WTC11 (cell line): ENCODE measurements around the gene IPO9.

ENCODE experiments used
- ESRRA ChIP-seq: sonication (generic); formaldehyde crosslinking; IDR thresholded peaks from 2 replicates; pipeline ENCODE4 v1.8.1; 2022; ENCODE audit warnings: mild to moderate bottlenecking, missing genetic modification reagents, borderline replicate concordance
- ETV6 ChIP-seq: sonication (generic); formaldehyde crosslinking; IDR thresholded peaks from 2 replicates; pipeline ENCODE4 v1.8.1; 2022; ENCODE audit warnings: mild to moderate bottlenecking, missing genetic modification reagents
- NR2C2 ChIP-seq: sonication (generic); formaldehyde crosslinking; IDR thresholded peaks from 2 replicates; pipeline ENCODE4 v1.8.0; 2022; ENCODE audit warnings: mild to moderate bottlenecking, missing genetic modification reagents
- RELA ChIP-seq: sonication (generic); formaldehyde crosslinking; IDR thresholded peaks from 2 replicates; pipeline ENCODE4 v1.8.1; 2022; ENCODE audit warnings: missing genetic modification reagents, mild to moderate bottlenecking, borderline replicate concordance
- SMAD3 ChIP-seq: sonication (generic); formaldehyde crosslinking; IDR thresholded peaks from 2 replicates; pipeline ENCODE4 v1.8.0; 2022; ENCODE audit warnings: missing genetic modification reagents, mild to moderate bottlenecking, borderline replicate concordance
- ZNF263 ChIP-seq: sonication (generic); formaldehyde crosslinking; IDR thresholded peaks from 2 replicates; pipeline ENCODE4 v1.8.1; 2022; ENCODE audit warnings: low read depth, mild to moderate bottlenecking, moderate library complexity, missing genetic modification reagents
- ZNF416 ChIP-seq: fragments of 250-450 bp; sonication (Bioruptor Pico); IDR thresholded peaks from 2 replicates; pipeline ENCODE4 v1.9.0; 2021; ENCODE audit warnings: mild to moderate bottlenecking, inconsistent platforms
- TF ChIP-seq, protein P1 (sequence below): sonication (generic); formaldehyde crosslinking; IDR thresholded peaks from 2 replicates; pipeline ENCODE4 v1.8.1; 2023; ENCODE audit warnings: mild to moderate bottlenecking, missing genetic modification reagents, moderate library complexity
- TF ChIP-seq, protein P2 (sequence below): fragments of 200-600 bp; IDR thresholded peaks from 2 replicates; pipeline ENCODE4 v1.8.0; 2022; ENCODE audit warnings: antibody characterized with exemption
- TF ChIP-seq, protein P3 (sequence below): sonication (generic); formaldehyde crosslinking; IDR thresholded peaks from 2 replicates; pipeline ENCODE4 v1.8.0; 2022; ENCODE audit warnings: mild to moderate bottlenecking, missing genetic modification reagents
- TF ChIP-seq, protein P4 (sequence below): fragments of 250-450 bp; sonication (Bioruptor Pico); IDR thresholded peaks from 2 replicates; pipeline ENCODE4 v1.9.0; 2021; ENCODE audit warnings: moderate library complexity, mild to moderate bottlenecking, inconsistent platforms, borderline replicate concordance
- TF ChIP-seq, protein P5 (sequence below): fragments of 250-450 bp; sonication (Bioruptor Pico); conservative IDR thresholded peaks from 2 replicates; pipeline ENCODE4 v1.9.0; 2021; ENCODE audit warnings: mild to moderate bottlenecking
- TF ChIP-seq, protein P6 (sequence below): fragments of 250-450 bp; sonication (Bioruptor Pico); IDR thresholded peaks from 2 replicates; pipeline ENCODE4 v1.9.0; 2021; ENCODE audit warnings: mild to moderate bottlenecking, borderline replicate concordance

DNA sequence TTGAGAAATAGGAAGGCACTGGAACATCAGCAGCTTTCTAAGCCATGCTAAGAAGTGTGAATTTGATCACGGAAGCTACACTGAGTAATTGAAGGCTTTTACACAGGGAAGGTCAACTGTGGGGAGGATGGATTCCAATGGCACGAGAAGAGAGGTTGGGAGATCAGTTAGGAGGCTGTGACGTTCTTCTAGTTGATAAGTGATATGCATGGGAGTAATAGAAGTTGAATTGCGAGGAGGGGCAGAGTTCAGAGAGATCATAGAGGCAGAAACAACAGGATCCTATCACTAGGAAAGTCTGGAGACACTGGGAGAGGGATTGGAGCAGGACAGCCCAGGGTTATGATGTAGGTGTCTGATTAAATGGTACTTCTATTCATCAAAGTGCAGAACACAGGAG lies 101.2 kb downstream of the IPO9 start:
- TF ChIP-seq, protein P1, sequence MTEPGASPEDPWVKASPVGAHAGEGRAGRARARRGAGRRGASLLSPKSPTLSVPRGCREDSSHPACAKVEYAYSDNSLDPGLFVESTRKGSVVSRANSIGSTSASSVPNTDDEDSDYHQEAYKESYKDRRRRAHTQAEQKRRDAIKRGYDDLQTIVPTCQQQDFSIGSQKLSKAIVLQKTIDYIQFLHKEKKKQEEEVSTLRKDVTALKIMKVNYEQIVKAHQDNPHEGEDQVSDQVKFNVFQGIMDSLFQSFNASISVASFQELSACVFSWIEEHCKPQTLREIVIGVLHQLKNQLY (CRISPR knock-in tag): no peak
- TF ChIP-seq ETV6 (CRISPR knock-in tag): no peak
- TF ChIP-seq ZNF416: no peak
- TF ChIP-seq, protein P2, sequence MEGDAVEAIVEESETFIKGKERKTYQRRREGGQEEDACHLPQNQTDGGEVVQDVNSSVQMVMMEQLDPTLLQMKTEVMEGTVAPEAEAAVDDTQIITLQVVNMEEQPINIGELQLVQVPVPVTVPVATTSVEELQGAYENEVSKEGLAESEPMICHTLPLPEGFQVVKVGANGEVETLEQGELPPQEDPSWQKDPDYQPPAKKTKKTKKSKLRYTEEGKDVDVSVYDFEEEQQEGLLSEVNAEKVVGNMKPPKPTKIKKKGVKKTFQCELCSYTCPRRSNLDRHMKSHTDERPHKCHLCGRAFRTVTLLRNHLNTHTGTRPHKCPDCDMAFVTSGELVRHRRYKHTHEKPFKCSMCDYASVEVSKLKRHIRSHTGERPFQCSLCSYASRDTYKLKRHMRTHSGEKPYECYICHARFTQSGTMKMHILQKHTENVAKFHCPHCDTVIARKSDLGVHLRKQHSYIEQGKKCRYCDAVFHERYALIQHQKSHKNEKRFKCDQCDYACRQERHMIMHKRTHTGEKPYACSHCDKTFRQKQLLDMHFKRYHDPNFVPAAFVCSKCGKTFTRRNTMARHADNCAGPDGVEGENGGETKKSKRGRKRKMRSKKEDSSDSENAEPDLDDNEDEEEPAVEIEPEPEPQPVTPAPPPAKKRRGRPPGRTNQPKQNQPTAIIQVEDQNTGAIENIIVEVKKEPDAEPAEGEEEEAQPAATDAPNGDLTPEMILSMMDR: no peak
- no peak for TF ChIP-seq SMAD3
- TF ChIP-seq, protein P3, sequence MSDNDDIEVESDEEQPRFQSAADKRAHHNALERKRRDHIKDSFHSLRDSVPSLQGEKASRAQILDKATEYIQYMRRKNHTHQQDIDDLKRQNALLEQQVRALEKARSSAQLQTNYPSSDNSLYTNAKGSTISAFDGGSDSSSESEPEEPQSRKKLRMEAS: no peak
- TF ChIP-seq, protein P4, sequence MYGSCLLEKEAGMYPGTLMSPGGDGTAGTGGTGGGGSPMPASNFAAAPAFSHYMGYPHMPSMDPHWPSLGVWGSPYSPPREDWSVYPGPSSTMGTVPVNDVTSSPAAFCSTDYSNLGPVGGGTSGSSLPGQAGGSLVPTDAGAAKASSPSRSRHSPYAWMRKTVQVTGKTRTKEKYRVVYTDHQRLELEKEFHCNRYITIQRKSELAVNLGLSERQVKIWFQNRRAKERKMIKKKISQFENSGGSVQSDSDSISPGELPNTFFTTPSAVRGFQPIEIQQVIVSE: no peak
- TF ChIP-seq ZNF263 (CRISPR knock-in tag): no peak
- TF ChIP-seq RELA (CRISPR knock-in tag): no peak
- no peak for TF ChIP-seq ESRRA (CRISPR knock-in tag)
- TF ChIP-seq, protein P5, sequence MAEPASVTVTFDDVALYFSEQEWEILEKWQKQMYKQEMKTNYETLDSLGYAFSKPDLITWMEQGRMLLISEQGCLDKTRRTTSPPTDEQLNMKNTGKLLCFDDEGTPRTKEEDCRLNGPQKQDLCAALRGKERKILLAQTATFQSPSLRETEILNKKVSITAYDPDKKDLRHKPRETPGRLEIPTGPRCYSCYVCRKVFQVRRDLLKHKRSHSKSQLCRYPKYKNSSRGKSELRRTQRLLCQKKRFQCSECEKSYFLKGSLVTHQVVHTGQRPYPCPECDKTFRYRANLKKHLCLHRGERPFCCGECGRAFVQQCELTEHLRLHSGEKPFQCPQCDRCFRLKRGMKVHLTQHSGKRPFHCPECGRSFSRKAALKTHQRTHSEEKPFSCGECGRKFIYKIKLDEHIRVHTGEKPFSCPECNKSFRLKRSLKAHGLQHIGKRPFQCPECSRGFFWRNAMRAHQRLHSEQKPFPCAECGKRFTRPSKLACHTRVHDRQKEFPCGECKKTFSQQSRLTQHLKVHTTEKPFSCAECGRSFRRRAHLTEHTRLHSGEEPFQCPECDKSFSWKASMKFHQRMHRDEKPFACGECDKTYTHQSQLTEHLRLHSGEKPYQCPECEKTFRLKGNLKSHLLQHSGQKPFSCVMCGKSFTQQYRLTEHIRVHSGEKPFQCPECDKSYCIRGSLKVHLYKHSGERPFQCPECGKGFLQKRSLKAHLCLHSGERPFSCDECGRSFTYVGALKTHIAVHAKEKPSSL: no peak
- no peak for TF ChIP-seq NR2C2 (CRISPR knock-in tag)
- TF ChIP-seq, protein P6, sequence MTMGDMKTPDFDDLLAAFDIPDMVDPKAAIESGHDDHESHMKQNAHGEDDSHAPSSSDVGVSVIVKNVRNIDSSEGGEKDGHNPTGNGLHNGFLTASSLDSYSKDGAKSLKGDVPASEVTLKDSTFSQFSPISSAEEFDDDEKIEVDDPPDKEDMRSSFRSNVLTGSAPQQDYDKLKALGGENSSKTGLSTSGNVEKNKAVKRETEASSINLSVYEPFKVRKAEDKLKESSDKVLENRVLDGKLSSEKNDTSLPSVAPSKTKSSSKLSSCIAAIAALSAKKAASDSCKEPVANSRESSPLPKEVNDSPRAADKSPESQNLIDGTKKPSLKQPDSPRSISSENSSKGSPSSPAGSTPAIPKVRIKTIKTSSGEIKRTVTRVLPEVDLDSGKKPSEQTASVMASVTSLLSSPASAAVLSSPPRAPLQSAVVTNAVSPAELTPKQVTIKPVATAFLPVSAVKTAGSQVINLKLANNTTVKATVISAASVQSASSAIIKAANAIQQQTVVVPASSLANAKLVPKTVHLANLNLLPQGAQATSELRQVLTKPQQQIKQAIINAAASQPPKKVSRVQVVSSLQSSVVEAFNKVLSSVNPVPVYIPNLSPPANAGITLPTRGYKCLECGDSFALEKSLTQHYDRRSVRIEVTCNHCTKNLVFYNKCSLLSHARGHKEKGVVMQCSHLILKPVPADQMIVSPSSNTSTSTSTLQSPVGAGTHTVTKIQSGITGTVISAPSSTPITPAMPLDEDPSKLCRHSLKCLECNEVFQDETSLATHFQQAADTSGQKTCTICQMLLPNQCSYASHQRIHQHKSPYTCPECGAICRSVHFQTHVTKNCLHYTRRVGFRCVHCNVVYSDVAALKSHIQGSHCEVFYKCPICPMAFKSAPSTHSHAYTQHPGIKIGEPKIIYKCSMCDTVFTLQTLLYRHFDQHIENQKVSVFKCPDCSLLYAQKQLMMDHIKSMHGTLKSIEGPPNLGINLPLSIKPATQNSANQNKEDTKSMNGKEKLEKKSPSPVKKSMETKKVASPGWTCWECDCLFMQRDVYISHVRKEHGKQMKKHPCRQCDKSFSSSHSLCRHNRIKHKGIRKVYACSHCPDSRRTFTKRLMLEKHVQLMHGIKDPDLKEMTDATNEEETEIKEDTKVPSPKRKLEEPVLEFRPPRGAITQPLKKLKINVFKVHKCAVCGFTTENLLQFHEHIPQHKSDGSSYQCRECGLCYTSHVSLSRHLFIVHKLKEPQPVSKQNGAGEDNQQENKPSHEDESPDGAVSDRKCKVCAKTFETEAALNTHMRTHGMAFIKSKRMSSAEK (CRISPR knock-in tag): no peak
